Cardiac muscle cell (in vitro differentiated cells and primary cell): ENCODE measurements around the gene NT5C1B. TPM values are rescaled to one million over a fixed set of nuclear protein-coding genes. Genes with fewer than 3 reads are reported as not detected.
"Not testable (repeated sequence)": the region's sequence is repeated elsewhere in the genome, so short reads cannot be mapped to it uniquely, and the experiment has no call there.

Experiments
- DNase-seq, 2 donors: peaks; one replicate each; pipeline versions ENCODE4 v3.0.0 to v3.0.0-alpha.2; 2010 to 2017; ENCODE audit warnings: low read depth in 1 of 2, low spot score in 1 of 2
- H3K27ac ChIP-seq: fragments of 200-600 bp; sonication (generic); 2 replicates; pipeline ENCODE4 v1.5.1; 2016
- H3K27me3 ChIP-seq: fragments of 200-600 bp; sonication (generic); 2 replicates; pipeline ENCODE4 v1.6.0; 2016; ENCODE audit warnings: control low read depth
- H3K36me3 ChIP-seq: fragments of 200-600 bp; sonication (generic); 2 replicates; pipeline ENCODE4 v1.5.1; 2016; ENCODE audit warnings: control low read depth
- H3K4me1 ChIP-seq: fragments of 200-600 bp; sonication (generic); 2 replicates; pipeline ENCODE4 v1.8.1; 2017; ENCODE audit warnings: low read depth, mild to moderate bottlenecking, mixed run types
- H3K4me3 ChIP-seq: fragments of 200-600 bp; sonication (generic); 2 replicates; pipeline ENCODE4 v1.5.1; 2016; ENCODE audit warnings: mild to moderate bottlenecking
- H3K9me3 ChIP-seq: fragments of 200-600 bp; sonication (generic); 2 replicates; pipeline ENCODE4 v1.5.1; 2017; ENCODE audit warnings: low read depth, mild to moderate bottlenecking, control low read depth
- polyA plus RNA-seq: library from polyadenylated mRNA; unstranded; fragments of >200 nt; fragmentation: Nextera tagmentation; extraction: Ambion mirVana; gene quantifications from 2 replicates; pipeline ENCODE4 v1.2.1, GENCODE V29; 2016
- total RNA-seq: library from RNA; depleted of rRNA; stranded (reverse); fragments of >200 nt; gene quantifications from 2 replicates; pipeline ENCODE4 v1.2.3, GENCODE V29; 2016
- TF ChIP-seq, protein P1 (sequence below): IDR thresholded peaks from 2 replicates; pipeline ENCODE4 v1.5.1; 2012; ENCODE audit warnings: low read depth, mild to moderate bottlenecking, low read length

The NT5C1B gene
- total RNA-seq: not detected in 2 replicates
- 0.32 and 1.9 TPM in 2 replicates for polyA plus RNA-seq

DNA sequence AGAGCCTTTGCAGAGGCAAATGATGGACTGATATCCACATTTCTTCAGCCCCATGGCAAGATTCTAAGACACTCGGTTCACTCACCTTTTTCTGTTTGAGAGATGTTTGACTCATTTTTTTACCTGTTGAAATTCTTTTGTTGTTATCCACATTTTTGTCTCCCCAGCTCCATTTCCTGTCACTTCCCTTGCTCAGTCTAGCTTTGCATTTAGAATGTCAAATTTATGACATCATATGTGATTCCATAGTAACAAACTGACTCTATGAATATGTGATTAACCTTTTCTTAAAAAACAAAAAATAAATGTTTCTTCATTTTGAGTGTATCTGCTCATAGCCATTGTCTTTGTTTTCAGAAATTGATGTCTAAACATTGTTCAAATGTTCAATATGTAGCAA is at the start of gene NT5C1B:
TSS of gene NT5C1B (minus strand) at position 216 of the 400 bp plus-strand sequence. CDS start at position 115, 101 bp downstream.
- H3K9me3 ChIP-seq: no peaks in the 10 kb centered on the region
- H3K36me3 ChIP-seq: no peaks in the 10 kb centered on the region
- H3K4me1 ChIP-seq: no peaks in the 10 kb centered on the region
- H3K27ac ChIP-seq: no peak within 1 kb of the TSS
- TF ChIP-seq, protein P1, sequence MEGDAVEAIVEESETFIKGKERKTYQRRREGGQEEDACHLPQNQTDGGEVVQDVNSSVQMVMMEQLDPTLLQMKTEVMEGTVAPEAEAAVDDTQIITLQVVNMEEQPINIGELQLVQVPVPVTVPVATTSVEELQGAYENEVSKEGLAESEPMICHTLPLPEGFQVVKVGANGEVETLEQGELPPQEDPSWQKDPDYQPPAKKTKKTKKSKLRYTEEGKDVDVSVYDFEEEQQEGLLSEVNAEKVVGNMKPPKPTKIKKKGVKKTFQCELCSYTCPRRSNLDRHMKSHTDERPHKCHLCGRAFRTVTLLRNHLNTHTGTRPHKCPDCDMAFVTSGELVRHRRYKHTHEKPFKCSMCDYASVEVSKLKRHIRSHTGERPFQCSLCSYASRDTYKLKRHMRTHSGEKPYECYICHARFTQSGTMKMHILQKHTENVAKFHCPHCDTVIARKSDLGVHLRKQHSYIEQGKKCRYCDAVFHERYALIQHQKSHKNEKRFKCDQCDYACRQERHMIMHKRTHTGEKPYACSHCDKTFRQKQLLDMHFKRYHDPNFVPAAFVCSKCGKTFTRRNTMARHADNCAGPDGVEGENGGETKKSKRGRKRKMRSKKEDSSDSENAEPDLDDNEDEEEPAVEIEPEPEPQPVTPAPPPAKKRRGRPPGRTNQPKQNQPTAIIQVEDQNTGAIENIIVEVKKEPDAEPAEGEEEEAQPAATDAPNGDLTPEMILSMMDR: no peak
- no peaks in the 10 kb centered on the region for H3K27me3 ChIP-seq
- no peak for DNase-seq
- H3K4me3 ChIP-seq: no peak within 1 kb of the TSS

GRCh38 chr2:18637196-18637595 is 47.8 kb upstream of the NT5C1B start:
- Histone ChIP-seq H3K36me3 (no peaks in the 10 kb centered on the region), H3K27me3 (no peaks in the 10 kb centered on the region), H3K4me1 (no peaks in the 10 kb centered on the region), H3K27ac (no peak overlapping the region), H3K4me3 (no peak overlapping the region), H3K9me3 (no peaks in the 10 kb centered on the region)
- TF ChIP-seq, protein P1: no peak
- DNase-seq: no peak

GRCh38 chr2:18632699-18633098 is 43.3 kb upstream of the NT5C1B start:
- H3K27me3 ChIP-seq, H3K4me3 ChIP-seq, H3K36me3 ChIP-seq, H3K4me1 ChIP-seq, DNase-seq, H3K27ac ChIP-seq, H3K9me3 ChIP-seq: not testable (repeated sequence)

DNA sequence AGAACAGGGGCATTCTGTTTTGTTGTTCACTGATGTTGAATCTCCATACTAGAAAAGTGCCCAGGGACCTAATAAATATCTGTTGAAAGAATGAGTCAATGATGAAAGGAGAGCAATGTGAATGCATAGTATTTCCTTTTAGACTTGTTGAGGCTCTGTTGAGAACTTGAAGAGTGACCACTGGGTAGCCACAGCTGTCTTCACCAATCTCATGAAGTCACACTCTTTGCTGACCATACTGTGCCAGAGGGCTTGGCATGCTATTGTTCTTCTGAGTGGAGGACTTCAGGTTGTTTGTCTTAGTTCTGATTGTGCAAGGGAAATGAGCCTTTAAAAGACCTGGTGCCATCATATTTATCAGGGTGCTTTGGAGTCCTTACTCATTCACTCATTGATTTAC is 41.6 kb upstream of the NT5C1B start:
- no peaks in the 10 kb centered on the region for H3K27me3 ChIP-seq
- TF ChIP-seq, protein P1: no peak
- H3K4me1 ChIP-seq: peaks cover 5% of the 10 kb centered on the region
- no peaks in the 10 kb centered on the region for H3K9me3 ChIP-seq
- H3K27ac ChIP-seq: no peak overlapping the region
- H3K4me3 ChIP-seq: no peak overlapping the region
- DNase-seq: no peak
- no peaks in the 10 kb centered on the region for H3K36me3 ChIP-seq

DNA sequence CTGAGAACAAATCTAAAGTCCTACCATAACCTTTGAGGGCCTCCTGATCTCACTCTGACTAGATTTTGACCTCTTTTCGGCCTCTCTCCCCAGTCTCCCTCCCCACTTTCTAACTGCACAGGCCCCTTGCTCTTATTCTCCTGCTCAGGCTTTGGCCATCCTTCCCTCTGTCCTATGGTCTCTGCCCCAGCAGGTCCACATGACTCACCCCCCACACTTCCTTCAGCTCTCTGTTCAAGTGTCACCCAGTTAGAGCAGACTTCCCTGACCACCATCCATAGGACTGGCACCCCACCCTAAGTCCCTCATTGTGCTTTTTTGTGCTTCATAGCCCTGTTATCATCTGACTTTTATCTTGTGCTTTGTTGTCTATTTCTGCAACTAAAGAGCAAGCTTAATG is 41.2 kb upstream of the NT5C1B start:
- TF ChIP-seq, protein P1: no peak
- peaks cover 6% of the 10 kb centered on the region for H3K4me1 ChIP-seq
- H3K27me3 ChIP-seq: no peaks in the 10 kb centered on the region

DNA sequence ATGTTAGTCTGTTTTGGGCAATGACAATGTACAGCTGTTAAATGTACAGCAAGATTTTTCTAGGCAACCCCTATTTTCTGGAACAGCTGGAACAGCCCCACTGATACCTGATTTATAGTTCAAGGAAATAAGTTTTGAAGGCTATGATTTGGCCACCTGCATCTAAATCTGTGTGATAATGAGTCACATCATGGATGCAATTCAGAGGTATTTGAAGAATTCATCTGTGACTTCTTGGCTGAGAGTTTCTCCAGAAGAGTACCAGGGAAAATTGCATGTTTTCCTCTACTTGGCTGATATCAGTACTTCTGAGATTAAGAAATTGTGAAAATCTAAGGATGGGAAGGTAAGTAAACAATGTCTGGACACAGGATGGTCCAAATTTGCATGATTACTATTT is 40.7 kb upstream of the NT5C1B start:
- H3K4me1 ChIP-seq: peaks cover 6% of the 10 kb centered on the region
- DNase-seq: peak in 1 of 2 donors; percentile 63
- H3K36me3 ChIP-seq: no peaks in the 10 kb centered on the region
- no peak overlapping the region for H3K27ac ChIP-seq
- H3K9me3 ChIP-seq: no peaks in the 10 kb centered on the region
- no peak overlapping the region for H3K4me3 ChIP-seq
- TF ChIP-seq, protein P1: no peak
- H3K27me3 ChIP-seq: no peaks in the 10 kb centered on the region

More for the DNA sequence above, 41.2 kb upstream of the NT5C1B start:
- Histone ChIP-seq H3K9me3 (no peaks in the 10 kb centered on the region), H3K4me3 (no peak overlapping the region), H3K27ac (no peak overlapping the region), H3K36me3 (no peaks in the 10 kb centered on the region)
- no peak for DNase-seq
